ENCODE measurements around the gene AJAP1.

Gene AJAP1

DNA sequence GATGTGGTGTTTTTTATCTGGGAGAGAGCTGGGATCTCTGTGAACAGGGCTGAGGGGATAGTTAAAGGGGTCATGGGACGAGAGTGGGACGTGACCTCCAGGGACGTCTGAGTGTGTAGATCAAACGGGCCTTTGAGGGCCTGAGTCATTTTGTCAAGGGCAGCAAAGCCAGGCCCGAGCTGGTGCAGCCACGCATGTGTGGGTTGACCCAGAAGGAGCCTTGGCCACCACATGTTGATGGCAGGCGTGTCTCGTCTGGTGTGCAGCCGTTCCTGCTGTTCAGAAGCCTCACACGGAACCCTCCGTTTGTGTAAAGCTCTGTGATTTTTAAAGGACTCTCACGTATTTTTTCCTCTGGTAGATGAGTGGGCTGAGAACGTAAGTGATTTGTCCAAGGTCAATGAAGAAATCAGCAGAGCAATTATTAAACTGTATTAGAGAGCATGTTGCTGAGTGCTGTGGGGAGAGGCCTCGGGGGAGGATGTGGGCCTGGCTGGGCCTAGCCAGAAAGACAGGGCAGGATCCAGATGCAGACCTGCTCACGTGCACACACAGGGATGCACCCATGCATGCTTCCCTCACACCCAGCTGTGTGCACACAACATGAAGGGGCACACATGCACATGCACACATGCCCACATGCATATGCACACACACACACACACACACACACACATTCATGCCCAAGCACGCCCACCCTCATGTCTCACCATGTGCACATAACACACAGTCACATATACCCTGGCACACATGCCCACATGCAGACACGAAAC, 89.8 kb downstream of the AJAP1 start:
- DNase-seq: no peak

DNA sequence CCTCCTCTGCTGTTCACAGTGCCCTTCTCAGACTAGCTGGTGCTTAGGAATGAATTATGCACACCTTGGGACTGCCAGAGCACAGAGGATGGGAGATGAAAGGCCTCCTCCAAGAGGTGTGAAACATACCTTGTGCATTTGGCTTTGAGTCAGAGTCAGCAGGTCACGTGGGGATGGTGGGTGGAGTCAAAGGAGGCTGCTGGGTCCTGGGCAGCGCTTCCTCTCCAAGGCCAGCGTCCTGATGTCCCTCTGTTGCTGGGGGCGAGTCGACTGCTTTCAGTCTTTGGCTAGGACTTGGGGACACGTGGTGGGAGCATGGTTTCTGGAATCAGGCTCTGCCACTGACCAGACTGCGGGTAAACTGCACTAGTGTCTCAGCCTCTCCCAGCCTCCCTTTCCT, 91.2 kb downstream of the AJAP1 start:
- DNase-seq: no peak

DNA sequence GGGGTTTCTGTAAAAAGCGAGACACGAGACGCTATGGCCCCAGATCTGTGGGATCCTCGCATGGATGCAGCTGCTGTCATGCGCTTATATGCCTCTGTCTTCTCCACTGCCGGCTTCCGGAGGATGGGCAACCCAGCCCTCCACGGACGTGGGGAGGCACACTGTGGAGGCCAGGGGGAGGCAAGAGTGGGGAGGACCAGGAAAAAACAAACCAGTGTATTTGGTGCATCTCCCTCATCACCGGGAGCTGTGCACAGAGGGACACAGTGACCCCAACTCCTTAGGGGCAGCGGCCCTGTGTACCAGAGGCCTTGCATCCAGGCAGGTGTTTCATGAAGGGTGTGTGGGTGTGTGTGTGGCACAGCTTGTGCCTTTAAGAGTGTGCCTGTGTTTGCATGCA, 95.0 kb downstream of the AJAP1 start:
- DNase-seq: no peak

DNA sequence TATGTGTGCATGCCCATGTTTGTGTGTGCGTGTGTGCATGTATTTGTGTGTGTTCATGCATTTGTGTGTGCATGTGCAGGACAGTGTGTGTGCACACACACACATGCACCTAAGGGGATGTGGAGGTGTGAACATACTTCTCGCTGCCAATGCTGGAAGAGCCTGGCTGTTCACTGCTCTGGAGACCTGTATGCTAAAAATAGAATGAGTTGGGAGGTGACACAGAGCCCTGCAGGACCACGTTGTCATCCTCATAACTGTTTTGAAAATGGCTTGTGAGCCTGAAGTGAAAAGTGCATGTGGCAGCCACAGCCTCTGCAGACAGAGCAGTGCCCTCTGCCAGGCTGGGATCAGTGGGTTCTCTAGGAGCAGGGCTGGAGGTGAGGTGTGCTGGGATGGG, 95.8 kb downstream of the AJAP1 start:
- no peak for DNase-seq

DNA sequence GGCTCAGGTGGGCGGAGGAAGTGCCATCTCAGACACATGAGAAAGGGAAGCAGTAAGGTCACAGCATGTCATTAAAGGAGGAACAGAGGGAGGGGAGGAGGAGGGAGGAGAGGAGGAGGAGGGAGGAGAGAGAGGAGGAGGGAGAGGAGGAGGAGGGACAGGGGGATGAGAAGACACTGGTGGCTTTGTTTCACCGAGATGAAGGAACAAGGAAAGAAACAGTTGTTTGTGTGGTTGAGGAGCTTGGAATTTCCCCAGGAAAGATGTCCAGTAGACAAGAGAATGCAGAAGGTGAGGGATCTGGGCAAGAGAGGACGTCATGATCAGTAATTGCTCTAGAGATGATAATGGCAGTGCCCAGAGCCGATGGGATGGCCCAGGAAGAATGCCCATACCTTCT, 97.7 kb downstream of the AJAP1 start:
- no peak for DNase-seq

DNA sequence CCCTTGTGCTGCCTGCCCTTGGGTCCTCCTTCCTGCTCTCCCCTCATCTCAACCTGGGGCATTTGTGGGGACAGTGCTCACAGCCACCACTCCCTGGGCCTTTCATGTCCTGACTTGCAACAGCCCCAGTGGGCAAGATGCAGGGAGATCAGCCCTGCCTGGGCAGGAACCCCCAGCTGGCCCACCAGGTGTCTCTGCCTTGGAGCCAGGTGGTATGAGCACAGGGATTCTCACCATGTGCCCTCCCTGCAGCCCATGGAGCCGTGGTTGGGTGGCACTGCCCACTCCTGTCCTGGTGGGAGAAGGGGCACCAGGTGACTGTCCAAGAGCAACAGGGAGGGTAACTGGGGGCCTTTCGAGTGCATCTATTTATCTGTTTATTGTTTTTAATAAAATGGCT, 100.4 kb downstream of the AJAP1 start:
- DNase-seq: no peak

DNA sequence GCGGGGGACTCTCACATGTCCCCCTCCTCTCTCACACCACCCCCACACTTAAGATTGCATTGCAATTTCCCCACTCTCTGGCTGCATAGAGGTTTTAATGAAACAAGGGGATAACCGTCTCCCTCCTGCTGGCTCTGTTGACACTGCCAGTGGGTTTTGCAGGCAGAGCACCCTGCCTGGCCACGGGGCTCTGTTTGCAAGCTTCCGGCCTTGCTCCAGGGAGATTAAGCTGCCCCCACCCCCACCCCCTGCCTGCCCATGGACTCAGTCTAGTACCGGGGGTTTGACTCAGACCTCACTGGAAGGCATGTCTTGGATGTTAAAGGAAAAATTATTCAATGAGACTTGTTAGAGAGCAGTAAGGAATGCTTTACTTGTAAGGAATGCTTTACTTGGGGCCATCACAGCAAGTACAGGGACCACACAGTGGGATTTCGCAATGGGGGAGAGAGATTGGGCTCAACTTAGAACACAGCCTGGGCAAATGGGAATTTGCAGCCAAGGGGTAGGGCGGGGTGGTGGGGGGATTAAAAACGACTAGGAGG, 101.0 kb downstream of the AJAP1 start:
- DNase-seq: no peak

DNA sequence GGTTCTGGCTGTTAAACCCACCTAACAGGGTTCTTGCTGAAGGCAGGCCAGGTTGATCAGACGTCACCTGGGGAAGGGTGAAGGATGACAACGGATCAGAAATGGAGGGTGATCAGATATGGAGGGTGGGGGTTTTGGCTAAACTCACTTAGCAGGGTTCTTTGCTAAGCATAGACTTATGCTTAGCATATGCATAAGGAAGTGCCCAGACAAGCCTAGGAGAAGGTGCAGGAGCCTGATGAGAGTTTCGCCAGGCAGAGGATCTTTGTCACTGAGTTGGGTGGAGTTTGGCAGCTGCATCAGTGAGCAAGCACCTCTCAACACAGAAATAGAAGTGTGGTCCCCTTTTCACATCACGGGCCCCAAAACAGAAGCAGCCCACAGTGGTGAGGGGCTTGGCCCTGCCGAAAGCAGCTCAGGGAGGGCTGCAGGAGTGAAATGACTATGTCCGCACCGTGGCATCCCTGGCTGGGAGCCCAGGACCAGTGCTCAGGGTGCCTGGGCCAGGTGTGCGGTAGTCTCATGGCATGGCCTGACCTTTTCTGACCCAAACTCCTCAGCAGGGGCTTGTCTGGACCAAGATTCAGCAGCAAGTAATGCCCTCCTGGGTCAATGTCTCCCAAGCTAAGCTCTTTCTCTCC, 101.6 kb downstream of the AJAP1 start:
- DNase-seq: no peak

DNA sequence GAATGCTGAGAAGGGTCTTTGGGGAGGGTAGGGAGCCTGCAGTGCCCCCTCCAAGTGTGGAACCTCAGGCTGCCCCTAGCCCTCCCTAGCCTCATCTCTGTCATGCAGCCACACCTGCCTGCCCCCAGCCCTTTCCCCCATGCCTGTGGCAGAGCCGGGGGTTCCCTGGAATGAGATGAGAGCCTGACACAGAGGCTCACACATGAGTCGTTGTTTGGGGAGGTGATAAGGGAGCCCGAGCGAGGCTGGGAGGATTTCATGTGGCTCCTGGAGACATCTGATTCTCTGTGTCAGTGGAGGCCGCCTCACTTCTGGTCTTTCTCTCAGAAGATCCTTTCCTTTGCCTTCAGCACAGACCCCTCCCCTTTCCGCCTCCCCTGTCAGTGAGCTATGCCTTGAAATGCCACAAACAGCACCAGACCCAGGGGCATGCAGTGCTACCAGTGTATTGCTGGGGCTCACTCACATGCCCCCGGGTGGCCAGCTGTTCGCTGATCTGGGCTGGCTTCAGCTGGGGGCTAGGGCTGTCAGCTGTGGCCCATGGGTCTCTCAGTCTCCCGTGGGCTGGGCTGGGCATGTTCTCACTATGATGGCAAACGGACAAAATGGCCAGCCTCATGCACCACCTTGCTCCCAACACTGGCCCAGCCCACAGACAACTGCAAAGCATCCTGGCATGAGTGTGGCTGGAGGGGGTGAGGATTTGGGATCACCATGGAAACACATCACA, 102.6 kb downstream of the AJAP1 start:
- DNase-seq: no peak

DNA sequence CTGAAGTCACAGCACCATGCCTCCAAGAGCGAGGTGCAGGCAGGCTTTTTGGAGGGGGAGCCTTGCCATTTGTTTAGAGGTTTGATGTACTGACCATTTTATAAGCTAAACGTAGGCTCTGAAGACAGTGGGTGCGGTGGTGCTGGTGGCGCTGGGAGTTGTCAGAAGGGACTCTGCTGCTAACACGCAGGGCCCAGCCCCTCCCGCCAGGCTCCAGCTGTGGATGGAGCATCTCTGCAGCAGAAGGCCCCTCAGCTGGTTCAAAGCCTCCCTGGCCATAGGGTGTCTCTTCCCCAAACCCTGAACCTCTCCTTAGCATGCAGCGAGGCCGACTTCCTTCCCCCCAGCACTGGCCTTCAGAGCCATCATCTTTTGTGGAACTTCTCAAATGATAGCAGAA, 105.3 kb downstream of the AJAP1 start:
- DNase-seq: no peak

DNA sequence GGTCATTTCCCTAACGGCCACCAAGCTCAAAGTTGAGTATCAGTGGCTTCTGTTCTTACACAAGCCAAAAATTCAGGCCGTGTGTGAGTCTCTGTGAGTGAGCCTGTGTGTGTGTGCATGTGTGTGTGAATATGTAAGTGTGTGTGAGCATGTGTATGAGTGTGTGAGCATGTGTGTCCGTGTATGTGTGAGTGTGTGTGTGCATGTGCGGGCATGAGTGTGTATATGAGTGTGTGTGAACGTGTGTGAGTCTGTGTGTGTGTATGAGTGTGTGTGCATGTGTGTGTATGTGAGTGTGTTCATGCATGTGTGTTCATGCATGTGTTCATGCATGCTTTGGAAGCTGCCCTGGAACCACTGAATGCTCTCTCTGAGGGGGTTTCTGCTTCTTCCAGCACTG, 105.7 kb downstream of the AJAP1 start:
- DNase-seq: no peak

DNA sequence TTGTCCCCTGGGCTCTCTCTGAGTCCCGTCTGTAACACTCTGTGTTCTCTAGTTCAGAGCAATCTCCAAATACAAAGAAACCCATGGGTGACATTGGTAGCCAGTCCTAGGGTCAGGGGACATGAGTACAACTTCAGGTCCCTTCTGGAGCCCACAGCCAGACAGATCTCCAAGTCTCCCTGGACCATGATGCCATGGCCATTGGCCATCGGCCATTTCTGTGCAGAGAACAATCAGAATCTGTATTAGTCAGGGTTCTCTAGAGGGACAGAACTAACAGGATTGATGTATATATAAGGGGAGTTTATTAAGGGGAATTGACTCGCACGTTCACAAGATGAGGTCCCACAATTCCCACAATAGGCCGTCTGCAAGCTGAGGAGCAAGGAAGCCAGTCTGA, 106.9 kb downstream of the AJAP1 start:
- DNase-seq: no peak

DNA sequence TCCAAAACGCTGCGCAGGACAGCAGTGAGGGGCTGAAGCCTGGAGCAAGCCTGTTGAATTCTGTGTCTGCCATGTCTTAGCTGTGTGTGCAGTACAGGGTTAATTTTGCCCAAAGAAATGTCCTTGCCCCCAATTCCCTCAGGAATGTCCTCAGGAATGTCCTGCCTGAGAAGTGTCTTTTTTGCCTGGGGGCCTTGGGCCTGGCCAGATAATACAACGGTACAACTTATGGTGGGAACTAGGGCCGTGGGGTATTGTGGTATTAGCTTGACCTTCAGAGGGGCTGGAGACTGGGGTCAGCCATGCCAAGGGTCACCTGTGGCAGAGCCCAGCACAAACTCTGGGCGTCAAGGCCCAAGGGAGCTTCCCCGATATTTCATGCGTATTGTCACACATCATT, 107.7 kb downstream of the AJAP1 start:
- DNase-seq: no peak

DNA sequence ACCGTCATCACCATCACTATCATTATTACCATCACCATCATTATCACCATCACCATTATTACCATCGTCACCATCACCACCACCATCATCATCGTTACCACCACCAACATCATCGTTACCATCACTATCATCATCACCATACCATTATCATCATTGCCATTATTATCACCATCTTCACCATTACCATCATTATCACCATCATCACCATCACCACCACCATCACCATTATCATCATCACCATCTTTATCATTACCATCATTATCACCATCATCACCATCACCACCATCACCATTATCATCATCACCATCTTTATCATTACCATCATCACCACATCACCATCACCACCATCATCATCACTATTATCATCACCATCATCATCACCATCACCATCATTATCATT, 112.9 kb downstream of the AJAP1 start:
- no peak for DNase-seq

DNA sequence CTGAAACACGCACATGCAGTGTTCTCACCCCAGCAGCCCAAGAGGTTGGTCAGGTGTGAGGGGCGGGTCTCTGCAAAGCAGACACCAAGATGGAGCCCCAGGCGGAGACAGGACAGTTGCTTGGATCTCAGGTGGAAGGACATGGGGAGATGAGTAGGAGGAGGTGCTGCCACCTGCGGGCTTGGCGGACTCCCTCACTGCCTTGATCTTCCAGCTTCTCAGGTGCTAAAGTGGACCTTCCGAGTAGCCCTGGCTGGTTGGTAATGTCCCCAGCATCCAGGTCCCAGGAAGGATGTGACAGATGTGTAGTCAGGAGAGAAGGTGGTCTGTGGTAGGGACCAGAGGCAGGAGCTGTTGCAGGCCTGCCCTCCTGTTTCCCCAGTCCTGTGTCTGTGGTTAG, 114.1 kb downstream of the AJAP1 start:
- no peak for DNase-seq

DNA sequence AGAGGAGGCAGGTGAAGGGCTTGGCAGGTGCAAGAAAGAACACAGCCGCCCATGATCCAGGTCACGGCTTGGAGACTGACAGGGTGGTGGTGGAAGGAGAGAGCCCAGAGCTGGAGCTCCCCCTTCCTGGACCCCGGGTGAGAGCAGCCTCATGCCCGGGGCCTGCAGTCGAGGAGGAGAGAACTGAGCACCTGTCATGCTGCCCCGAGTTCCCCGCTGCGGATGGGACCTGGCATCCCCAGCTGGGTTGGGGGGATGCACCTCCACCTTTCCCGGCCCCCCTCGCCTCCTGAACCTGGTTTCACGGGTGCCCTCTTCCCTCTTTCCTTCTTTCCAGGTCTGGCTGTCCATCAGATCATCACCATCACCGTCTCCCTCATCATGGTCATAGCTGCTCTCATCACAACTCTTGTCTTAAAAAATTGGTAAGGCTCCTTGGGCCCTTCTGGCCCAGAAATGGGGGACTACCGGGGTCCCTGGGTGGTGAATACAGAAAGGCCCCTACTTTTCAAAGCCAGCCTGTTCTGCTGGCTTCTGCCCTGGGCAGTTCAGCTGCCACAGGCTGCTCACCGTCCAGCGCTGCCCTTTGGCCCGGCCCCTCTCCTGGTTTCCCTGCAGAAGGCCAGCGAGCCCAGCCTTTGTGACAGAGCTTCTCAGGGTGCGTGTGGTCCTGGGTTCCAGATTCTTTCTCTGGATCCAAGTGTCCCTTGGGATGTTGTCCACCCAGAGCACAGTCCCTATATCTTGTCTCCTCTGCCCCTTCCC, 115.3 kb downstream of the AJAP1 start:
- no peak for DNase-seq

DNA sequence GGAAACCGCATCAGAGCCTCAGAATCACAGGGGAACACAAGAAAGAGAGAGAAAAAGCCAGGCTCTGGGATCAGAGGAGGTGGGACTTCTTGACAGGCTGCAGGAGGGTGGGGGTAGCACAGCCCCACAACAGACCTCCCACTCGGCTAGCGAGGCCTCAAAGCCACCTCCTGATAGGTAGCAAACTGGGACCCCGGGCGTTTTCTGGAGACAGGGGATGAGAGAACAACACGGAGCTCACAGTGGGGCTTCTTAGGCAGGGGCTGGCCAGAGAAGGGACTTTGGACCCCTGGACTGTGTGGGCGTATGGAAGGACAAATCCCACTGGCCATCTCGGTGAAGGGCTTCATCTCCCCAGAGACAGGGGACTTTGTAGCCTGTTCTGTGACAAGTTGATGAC, 116.3 kb downstream of the AJAP1 start:
- no peak for DNase-seq

DNA sequence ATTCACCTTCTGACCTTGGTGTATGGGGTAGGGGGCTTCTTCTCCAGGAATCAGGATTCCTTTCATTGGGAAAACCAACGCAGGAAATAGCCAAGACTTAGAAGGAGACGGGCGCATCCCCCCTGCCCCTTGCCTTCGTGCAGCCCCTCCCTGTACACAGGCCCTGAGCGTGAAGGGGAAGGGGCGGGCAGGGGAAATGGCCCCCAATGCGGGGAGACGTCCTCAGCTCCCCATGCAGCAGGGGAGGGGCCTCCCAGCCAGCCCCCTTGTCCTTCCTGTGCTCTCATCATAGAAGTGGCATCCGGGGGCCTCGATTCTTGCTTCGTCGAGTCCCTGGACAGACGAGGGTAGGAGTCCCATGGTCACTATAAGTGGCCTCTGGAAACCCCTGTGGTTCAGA, 116.9 kb downstream of the AJAP1 start:
- DNase-seq: no peak

DNA sequence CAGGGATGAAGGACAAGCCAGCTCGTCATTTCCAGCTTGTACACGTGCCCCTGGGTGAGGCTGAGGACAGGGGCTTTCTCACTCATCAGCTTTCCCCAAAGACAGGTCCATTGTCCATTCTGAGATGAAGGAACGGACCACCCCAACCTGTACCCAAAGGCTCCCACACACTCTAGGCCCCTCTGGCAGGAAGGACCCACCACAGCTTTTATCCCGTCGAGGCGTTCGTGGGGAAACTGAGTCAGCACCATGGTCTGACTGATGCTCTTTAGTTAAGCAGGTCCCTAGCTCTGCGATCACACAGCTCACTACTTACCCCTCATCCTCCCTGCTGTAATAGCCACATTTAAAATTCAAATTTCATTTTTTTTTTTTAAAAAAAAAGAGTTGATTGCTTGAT, 117.3 kb downstream of the AJAP1 start:
- no peak for DNase-seq

DNA sequence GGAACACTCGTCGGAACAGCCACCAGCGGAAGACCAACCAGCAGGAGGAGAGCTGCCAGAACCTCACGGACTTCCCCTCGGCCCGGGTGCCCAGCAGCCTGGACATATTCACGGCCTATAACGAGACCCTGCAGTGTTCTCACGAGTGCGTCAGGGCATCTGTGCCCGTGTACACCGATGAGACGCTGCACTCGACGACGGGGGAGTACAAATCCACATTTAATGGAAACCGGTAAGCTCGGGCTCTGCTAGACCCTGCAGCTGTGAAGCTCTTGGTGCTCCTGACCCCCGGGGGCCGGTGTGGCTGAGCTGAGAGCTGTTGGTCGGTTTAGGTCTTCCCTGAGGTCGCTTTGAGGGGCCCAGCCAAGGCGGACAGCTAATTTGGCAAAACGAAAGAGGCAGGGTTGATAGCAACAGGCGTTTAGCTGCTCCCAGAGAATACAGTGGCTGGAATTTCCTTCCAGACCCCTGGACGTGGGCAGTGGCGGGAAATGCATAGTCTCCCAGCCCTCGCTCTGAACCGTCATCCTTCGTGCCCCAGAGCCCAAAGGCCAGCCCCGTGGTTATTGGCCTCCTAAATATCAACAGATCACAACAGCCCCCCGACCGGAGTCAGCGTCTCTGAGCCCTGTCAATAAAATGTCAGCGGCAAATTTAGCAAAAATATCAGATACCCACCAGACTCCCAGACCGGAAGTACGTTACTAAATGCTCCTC, 118.0 kb downstream of the AJAP1 start:
- DNase-seq: no peak

DNA sequence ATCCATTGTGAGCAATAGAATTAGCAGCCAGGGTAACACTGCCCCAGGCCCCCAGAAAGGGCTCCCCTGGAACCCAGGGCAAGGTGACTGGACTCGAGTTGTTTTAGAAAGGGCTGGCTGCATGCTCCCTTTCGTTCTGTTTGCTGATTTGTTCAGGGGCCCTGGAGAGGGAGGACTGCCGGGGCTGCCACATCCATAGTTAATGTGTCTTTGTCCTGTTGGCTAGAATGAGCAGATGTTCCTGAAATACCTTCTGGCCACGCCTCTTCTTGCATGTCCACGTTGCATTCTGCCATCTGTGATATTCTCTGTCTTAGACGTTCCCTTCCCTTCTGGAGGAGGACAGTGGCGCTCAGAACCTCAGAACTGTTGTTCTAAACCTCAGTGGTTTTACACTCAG, 118.8 kb downstream of the AJAP1 start:
- DNase-seq: no peak

DNA sequence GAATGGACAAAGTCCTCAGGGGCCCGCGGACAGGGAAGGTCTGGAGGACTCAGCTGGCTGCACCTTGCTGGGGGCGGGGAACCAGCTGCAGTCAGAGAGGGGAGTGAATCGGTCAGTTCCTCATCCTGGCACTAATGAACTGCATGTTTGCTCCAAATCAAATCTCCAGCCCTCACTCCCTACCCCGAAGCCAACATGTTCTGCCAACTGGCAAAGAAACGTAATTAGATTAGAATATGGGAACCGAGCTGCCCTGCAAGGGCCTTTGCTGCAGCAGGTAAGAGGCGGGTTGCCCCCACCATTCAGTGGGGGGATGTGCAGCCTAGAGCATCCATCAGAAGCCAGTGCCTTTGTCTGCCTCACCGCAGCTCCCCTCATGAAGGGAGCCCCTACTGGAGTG, 121.1 kb downstream of the AJAP1 start:
- DNase-seq: no peak

DNA sequence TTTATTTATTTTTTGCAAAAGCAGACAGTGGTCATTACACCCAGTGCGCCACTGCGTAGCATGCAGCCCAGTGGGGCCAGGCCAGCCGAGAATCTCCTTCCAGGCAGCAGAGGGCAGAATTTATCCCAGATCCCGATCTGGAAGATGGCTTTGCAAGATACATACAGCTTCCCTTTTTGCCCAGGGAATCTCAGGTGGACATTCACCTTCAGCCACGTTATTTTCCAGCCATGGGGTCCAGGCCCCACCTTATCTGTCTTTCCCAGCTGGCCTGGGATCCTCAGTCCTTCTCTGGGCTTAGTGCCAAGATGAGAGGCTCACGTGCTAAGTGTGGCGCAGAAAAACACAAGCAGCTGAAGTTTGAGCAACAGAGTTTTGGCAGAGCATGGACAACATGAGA, 123.6 kb downstream of the AJAP1 start:
- DNase-seq: no peak

Measured in stimulated activated CD4-positive, alpha-beta T cell treated with anti-CD3 and anti-CD28 coated beads, Interleukin-4, amount 100 ng/mL, for 1 hour (primary cell).